Activated naive CD8-positive, alpha-beta T cell treated with anti-CD3 and anti-CD28 coated beads for 36 hours (primary cell): ENCODE measurements around the gene CCDC106. TPM values are rescaled to one million over a fixed set of nuclear protein-coding genes. Genes with fewer than 3 reads are reported as not detected.

Experiments
- DNase-seq: peaks from one replicate; pipeline ENCODE4 v3.0.0; 2021
- H3K27ac Mint-ChIP-seq: one replicate; pipeline ENCODE4 v1.8.0; 2022; ENCODE audit warnings: mild to moderate bottlenecking, moderate library complexity, mixed read lengths
- H3K27me3 Mint-ChIP-seq: one replicate; pipeline ENCODE4 v1.8.0; 2022; ENCODE audit warnings: mild to moderate bottlenecking, mixed read lengths
- H3K36me3 Mint-ChIP-seq: one replicate; pipeline ENCODE4 v1.8.0; 2021; ENCODE audit warnings: mild to moderate bottlenecking, mixed read lengths
- H3K4me1 Mint-ChIP-seq: one replicate; pipeline ENCODE4 v1.8.0; 2021; ENCODE audit warnings: mixed read lengths
- H3K4me3 Mint-ChIP-seq: one replicate; pipeline ENCODE4 v1.8.0; 2022; ENCODE audit warnings: mild to moderate bottlenecking, moderate library complexity, mixed read lengths
- H3K9me3 Mint-ChIP-seq: one replicate; pipeline ENCODE4 v1.8.0; 2022; ENCODE audit warnings: mixed read lengths
- total RNA-seq, 2 experiments: library from RNA; stranded (reverse); gene quantifications; one replicate each; pipeline ENCODE4 v1.2.3, GENCODE V29; 2021

Gene CCDC106
- total RNA-seq, 2 experiments from 2014 or later = 10.9 to 12.0 TPM

- H3K36me3 Mint-ChIP-seq = peaks cover 15% of the 10 kb centered on the region
- no peak overlapping the region for H3K4me3 Mint-ChIP-seq
- H3K27ac Mint-ChIP-seq = no peak overlapping the region
- H3K27me3 Mint-ChIP-seq = no peaks in the 10 kb centered on the region
- peaks cover 13% of the 10 kb centered on the region for H3K4me1 Mint-ChIP-seq
- no peaks in the 10 kb centered on the region for H3K9me3 Mint-ChIP-seq
- DNase-seq = no peak
Measured at GRCh38 chr19:55683449-55684261, 35.6 kb downstream of the CCDC106 start.

DNA sequence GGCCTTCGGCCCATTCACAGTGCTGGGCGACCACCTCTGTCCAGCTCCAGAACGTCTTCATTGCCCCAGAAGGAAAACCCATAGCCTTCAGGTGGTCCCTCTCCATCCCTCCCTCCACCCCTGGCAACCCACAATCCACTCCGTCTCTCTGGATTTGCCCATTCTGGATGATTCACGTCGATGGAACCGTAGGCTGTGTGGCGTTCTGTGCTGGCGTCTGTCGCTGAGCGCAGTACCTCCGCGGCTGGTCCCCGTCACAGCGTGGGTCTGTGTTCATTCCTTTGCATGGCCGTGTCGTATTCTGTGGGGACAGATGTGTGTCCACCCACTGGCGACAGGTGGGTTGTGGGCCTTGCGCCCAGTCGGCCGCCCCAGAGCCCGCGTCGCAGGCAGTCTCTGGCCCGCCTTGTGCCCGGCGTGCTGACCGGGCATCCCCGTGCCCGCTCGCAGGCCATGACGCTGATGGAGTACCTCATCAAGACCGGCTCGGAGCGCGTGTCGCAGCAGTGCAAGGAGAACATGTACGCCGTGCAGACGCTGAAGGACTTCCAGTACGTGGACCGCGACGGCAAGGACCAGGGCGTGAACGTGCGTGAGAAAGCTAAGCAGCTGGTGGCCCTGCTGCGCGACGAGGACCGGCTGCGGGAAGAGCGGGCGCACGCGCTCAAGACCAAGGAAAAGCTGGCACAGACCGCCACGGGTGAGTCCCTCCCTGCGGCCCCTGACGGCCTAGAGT lies 37.1 kb downstream of the CCDC106 start:
- Mint-ChIP-seq H3K27ac (no peak overlapping the region), H3K4me1 (peaks cover 5% of the 10 kb centered on the region), H3K36me3 (peaks cover 9% of the 10 kb centered on the region), H3K4me3 (no peak overlapping the region), H3K9me3 (no peaks in the 10 kb centered on the region), H3K27me3 (no peaks in the 10 kb centered on the region)
- DNase-seq = no peak

- Mint-ChIP-seq H3K4me1 (peaks cover 5% of the 10 kb centered on the region), H3K9me3 (no peaks in the 10 kb centered on the region), H3K36me3 (peaks cover 9% of the 10 kb centered on the region), H3K27me3 (no peaks in the 10 kb centered on the region), H3K27ac (no peak overlapping the region), H3K4me3 (no peak overlapping the region)
- no peak for DNase-seq
Measured at GRCh38 chr19:55685776-55686175, 37.8 kb downstream of the CCDC106 start.

DNA sequence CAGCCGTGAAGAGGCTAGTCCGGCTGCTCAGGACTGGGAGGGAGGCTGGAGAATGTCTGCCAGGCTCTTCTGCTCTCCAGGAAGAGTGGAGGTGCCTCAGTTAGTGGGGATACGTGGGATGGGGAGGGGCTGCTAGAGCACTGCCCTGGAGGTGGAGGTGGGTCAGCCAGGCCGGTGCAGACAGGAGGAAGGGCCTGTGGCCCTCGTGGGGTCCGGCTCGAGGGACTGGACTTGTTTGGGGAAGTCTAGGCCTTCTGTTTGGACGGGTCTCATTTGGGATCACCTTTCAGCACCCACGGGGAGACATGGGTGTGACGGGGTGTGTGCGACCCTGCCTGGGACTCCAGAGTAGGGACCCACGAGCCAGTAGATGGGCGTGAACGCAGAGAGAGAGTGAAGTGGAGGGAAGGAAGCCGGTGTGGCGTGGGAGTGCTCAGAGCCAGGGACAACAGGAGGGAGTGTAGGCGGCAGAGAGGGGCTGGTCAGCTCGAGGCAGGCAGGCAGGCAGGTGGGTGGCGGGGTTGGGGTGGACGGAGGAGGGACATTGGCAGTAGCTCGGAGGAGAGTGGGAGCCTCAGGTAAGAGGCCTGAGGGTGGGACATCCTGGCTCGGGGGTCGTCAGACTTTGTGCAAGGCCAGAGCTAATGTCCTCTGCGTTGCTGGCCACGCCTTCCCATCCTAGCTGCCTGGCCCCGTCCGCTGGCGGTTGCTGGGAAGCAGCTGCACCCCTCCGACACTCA lies 38.5 kb downstream of the CCDC106 start:
- no peak for DNase-seq
- no peaks in the 10 kb centered on the region for H3K9me3 Mint-ChIP-seq
- H3K4me3 Mint-ChIP-seq = no peak overlapping the region
- H3K27me3 Mint-ChIP-seq = no peaks in the 10 kb centered on the region
- H3K4me1 Mint-ChIP-seq = peaks cover 5% of the 10 kb centered on the region
- H3K36me3 Mint-ChIP-seq = peaks cover 9% of the 10 kb centered on the region
- H3K27ac Mint-ChIP-seq = no peak overlapping the region

GRCh38 chr19:55687281-55688201 lies 39.5 kb downstream of the CCDC106 start:
- peaks cover 5% of the 10 kb centered on the region for H3K4me1 Mint-ChIP-seq
- H3K27ac Mint-ChIP-seq = no peak overlapping the region
- no peak for DNase-seq
- peaks cover 9% of the 10 kb centered on the region for H3K36me3 Mint-ChIP-seq
- no peaks in the 10 kb centered on the region for H3K27me3 Mint-ChIP-seq
- no peak overlapping the region for H3K4me3 Mint-ChIP-seq
- H3K9me3 Mint-ChIP-seq = no peaks in the 10 kb centered on the region

- H3K27me3 Mint-ChIP-seq = no peaks in the 10 kb centered on the region
- no peak for DNase-seq
- no peak overlapping the region for H3K4me3 Mint-ChIP-seq
- H3K36me3 Mint-ChIP-seq = peaks cover 5% of the 10 kb centered on the region
- no peak overlapping the region for H3K27ac Mint-ChIP-seq
- H3K9me3 Mint-ChIP-seq = no peaks in the 10 kb centered on the region
- peaks cover 4% of the 10 kb centered on the region for H3K4me1 Mint-ChIP-seq
Measured at GRCh38 chr19:55688422-55689218, 40.6 kb downstream of the CCDC106 start.

DNA sequence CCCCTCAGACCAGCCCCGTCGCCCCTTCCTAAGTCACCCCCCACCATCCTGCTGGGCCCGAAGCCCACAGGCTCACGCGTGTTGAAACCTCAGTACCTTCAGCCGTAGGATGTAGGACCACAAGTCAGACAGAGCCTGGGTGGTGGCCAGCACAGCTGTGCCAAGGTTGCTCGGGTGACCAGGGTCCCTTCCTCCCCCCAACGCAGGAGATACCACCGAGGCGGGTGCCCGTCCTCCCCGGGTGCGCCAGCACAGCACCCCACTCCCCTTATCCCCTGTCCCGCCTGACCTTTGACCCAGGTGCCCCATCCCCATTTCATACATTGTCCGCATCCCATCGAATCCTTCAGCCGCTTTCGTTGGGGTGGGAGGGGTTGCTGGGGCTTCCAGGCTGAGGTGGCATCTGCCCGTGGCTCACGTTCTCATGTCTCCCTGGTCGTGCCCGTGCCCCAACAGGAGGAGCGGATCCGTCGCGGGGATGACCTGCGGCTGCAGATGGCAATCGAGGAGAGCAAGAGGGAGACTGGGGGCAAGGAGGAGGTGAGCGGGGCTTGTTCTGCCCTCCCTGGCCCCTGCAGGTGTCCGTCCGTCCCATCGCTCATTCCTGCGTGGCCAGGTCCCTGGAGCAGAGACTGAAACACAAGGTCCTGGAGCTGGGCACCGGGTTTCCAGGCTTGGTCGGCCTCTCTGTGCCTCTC lies 41.5 kb downstream of the CCDC106 start:
- H3K36me3 Mint-ChIP-seq = peaks cover 7% of the 10 kb centered on the region
- no peaks in the 10 kb centered on the region for H3K9me3 Mint-ChIP-seq
- no peak overlapping the region for H3K4me3 Mint-ChIP-seq
- no peak for DNase-seq
- H3K4me1 Mint-ChIP-seq = peaks cover 2% of the 10 kb centered on the region
- H3K27ac Mint-ChIP-seq = no peak overlapping the region
- no peaks in the 10 kb centered on the region for H3K27me3 Mint-ChIP-seq

- Mint-ChIP-seq H3K9me3 (no peaks in the 10 kb centered on the region), H3K4me3 (no peak overlapping the region), H3K27ac (no peak overlapping the region), H3K4me1 (peaks cover 2% of the 10 kb centered on the region), H3K36me3 (peaks cover 7% of the 10 kb centered on the region), H3K27me3 (no peaks in the 10 kb centered on the region)
- no peak for DNase-seq
Measured at GRCh38 chr19:55690109-55690768, 42.2 kb downstream of the CCDC106 start.

GRCh38 chr19:55690769-55691545 lies 42.9 kb downstream of the CCDC106 start:
- Mint-ChIP-seq H3K36me3 (peaks cover 7% of the 10 kb centered on the region), H3K4me1 (peaks cover 2% of the 10 kb centered on the region), H3K27ac (no peak overlapping the region), H3K4me3 (no peak overlapping the region), H3K27me3 (no peaks in the 10 kb centered on the region), H3K9me3 (no peaks in the 10 kb centered on the region)
- no peak for DNase-seq

DNA sequence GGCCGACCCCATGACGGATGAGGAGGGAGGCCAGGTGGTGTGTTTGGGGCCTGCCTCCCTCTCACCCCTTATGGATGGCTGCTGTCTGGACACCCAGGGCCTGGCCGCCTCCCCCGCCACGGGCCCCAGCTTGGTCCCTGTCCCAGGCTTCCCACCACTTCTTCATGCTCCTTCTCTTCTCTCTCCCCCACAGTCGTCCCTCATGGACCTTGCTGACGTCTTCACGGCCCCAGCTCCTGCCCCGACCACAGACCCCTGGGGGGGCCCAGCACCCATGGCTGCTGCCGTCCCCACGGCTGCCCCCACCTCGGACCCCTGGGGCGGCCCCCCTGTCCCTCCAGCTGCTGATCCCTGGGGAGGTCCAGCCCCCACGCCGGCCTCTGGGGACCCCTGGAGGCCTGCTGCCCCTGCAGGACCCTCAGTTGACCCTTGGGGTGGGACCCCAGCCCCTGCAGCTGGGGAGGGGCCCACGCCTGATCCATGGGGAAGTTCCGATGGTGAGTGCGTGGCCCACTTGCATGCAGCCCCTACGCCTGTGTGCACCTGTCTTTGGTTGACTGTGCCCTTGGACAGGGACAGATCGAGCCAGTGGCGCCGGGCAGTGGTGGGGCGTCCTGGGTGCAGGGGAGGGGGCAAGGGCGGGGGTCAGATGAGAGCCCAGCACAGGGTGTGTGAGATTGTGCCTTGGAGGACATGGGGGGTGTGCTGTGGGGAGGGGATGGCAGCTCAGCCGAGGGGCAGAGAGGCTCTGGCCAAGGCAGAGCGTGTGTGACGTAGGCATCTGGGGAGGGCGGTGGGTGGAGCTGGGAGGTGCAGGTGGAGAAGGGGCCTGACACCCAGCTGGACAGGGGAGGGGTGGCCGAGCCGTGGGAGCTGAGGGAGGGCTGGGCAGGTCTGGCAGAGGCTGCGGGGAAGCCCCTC lies 43.8 kb downstream of the CCDC106 start:
- Mint-ChIP-seq H3K4me1 (peaks cover 2% of the 10 kb centered on the region), H3K27me3 (no peaks in the 10 kb centered on the region), H3K9me3 (no peaks in the 10 kb centered on the region), H3K27ac (no peak overlapping the region), H3K36me3 (peaks cover 7% of the 10 kb centered on the region), H3K4me3 (no peak overlapping the region)
- DNase-seq = no peak

DNA sequence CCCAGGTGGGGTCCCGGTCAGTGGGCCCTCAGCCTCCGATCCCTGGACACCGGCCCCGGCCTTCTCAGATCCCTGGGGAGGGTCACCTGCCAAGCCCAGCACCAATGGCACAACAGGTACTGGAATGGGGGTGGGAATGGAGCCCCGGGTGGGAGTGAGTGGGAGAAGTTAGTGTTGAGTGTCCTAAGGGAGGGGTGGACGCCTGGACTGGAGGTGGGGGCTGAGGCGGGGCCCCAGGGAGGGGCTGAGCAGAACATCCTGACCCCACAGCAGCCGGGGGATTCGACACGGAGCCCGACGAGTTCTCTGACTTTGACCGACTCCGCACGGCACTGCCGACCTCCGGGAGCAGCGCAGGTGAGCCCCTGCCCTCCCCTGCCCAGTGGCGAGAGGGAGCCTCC lies 44.7 kb downstream of the CCDC106 start:
- no peak for DNase-seq
- no peaks in the 10 kb centered on the region for H3K27me3 Mint-ChIP-seq
- H3K9me3 Mint-ChIP-seq = no peaks in the 10 kb centered on the region
- no peak overlapping the region for H3K4me3 Mint-ChIP-seq
- no peaks in the 10 kb centered on the region for H3K4me1 Mint-ChIP-seq
- H3K36me3 Mint-ChIP-seq = peaks cover 7% of the 10 kb centered on the region
- no peak overlapping the region for H3K27ac Mint-ChIP-seq
